Inflammatory macrophage (primary cell): ENCODE data around the gene RTKN.
A peak's percentile ranks its signal among the peaks of the same experiment; 100 is the strongest.
"Not testable (repeated sequence)": the region's sequence is repeated elsewhere in the genome, so short reads cannot be mapped to it uniquely, and the experiment has no call there.

Source experiments
- DNase-seq, 2 donors: peaks; one replicate each; pipeline ENCODE4 v3.0.0-alpha.2; 2020 to 2022

RTKN gene

GRCh38 chr2:74438248-74438647 lies 3.5 kb downstream of the RTKN start:
- DNase-seq, result no peak

- DNase-seq, result peak; percentile 20 to 46
Observed at GRCh38 chr2:74436848-74437695, 4.7 kb downstream of the RTKN start.

GRCh38 chr2:74436111-74436805 lies 5.5 kb downstream of the RTKN start:
- no peak for DNase-seq

GRCh38 chr2:74430502-74430901 lies 11.2 kb downstream of the RTKN start:
- DNase-seq, result no peak

- DNase-seq, result no peak
Observed at GRCh38 chr2:74429487-74430451, 12.0 kb downstream of the RTKN start.

- no peak for DNase-seq
Observed at GRCh38 chr2:74428675-74429074, 13.1 kb downstream of the RTKN start.

GRCh38 chr2:74427551-74427950 lies 14.2 kb downstream of the RTKN start:
- DNase-seq, result no peak

- no peak for DNase-seq
Observed at GRCh38 chr2:74426181-74426758, 15.5 kb downstream of the RTKN start.

GRCh38 chr2:74425523-74425922 lies 16.2 kb downstream of the RTKN start:
- no peak for DNase-seq

GRCh38 chr2:74424995-74425406 lies 16.7 kb downstream of the RTKN start:
- no peak for DNase-seq

GRCh38 chr2:74424139-74424992 lies 17.4 kb downstream of the RTKN start:
- DNase-seq, result no peak

GRCh38 chr2:74423231-74424095 lies 18.3 kb downstream of the RTKN start:
- no peak for DNase-seq

GRCh38 chr2:74421221-74421870 lies 20.4 kb downstream of the RTKN start, which contains the start of the genes C2orf81 and WDR54:
Gene C2orf81 (minus strand): TSS chr2:74421619. CDS start chr2:74421560, 59 bp downstream.
Gene WDR54 (plus strand): TSS chr2:74421730. CDS start chr2:74422154, 424 bp downstream.
- DNase-seq, result peak; percentile 68 to 81

GRCh38 chr2:74420443-74421103 lies 21.2 kb downstream of the RTKN start:
- DNase-seq, result not testable (repeated sequence)

GRCh38 chr2:74420006-74420405 lies 21.7 kb downstream of the RTKN start:
- DNase-seq, result no peak

- peak in 1 of 2 donors; percentile 36 for DNase-seq
Observed at GRCh38 chr2:74419345-74419744, 22.4 kb downstream of the RTKN start.

GRCh38 chr2:74418312-74418711 lies 23.4 kb downstream of the RTKN start:
- DNase-seq, result no peak

GRCh38 chr2:74417763-74418162 lies 24.0 kb downstream of the RTKN start:
- no peak for DNase-seq

GRCh38 chr2:74417197-74417596 lies 24.5 kb downstream of the RTKN start:
- DNase-seq, result no peak
